Activated CD8-positive, alpha-beta T cell treated with anti-CD3 and anti-CD28 coated beads for 36 hours (primary cell): ENCODE measurements around the gene MED19. TPM values are rescaled to one million over a fixed set of nuclear protein-coding genes. Genes with fewer than 3 reads are reported as not detected.

Experiments used
- ATAC-seq: fragments of 200-7000 bp; cut with Tn5 transposase; one replicate; pipeline ENCODE4 v1.10.0; 2021; ENCODE audit warnings: mild to moderate bottlenecking, moderate library complexity
- CTCF ChIA-PET: fragments of 350-600 bp; sonication (Branson Sonifier 250); formaldehyde crosslinking; loops from one replicate; lab custom pipeline; 2021; ENCODE audit warnings: antibody characterized with exemption; lab: Charles Lee
- POLR2A ChIA-PET: fragments of 350-600 bp; sonication (Branson Sonifier 250); formaldehyde crosslinking; loops from one replicate; lab custom pipeline; 2021; ENCODE audit warnings: antibody characterized with exemption; lab: Charles Lee
- DNase-seq: peaks from one replicate; pipeline ENCODE4 v3.0.0-alpha.2; 2020
- H3K27ac Mint-ChIP-seq: one replicate; pipeline ENCODE4 v1.8.0; 2021; ENCODE audit warnings: mild to moderate bottlenecking, mixed read lengths
- H3K27me3 Mint-ChIP-seq: one replicate; pipeline ENCODE4 v1.8.0; 2021; ENCODE audit warnings: mixed read lengths
- H3K36me3 Mint-ChIP-seq: one replicate; pipeline ENCODE4 v1.8.0; 2021; ENCODE audit warnings: low read depth, mixed read lengths
- H3K4me1 Mint-ChIP-seq: one replicate; pipeline ENCODE4 v1.8.0; 2021; ENCODE audit warnings: low read depth, mixed read lengths
- H3K4me3 Mint-ChIP-seq: one replicate; pipeline ENCODE4 v1.8.0; 2021; ENCODE audit warnings: mild to moderate bottlenecking, moderate library complexity, mixed read lengths
- H3K9me3 Mint-ChIP-seq: one replicate; pipeline ENCODE4 v1.8.0; 2021; ENCODE audit warnings: mixed read lengths
- intact Hi-C: fragments of 100-400 bp; cut with micrococcal nuclease; formaldehyde crosslinking; loops from one replicate; pipeline ENCODE4 v1.10.0; 2022
- total RNA-seq, 2 experiments: library from RNA; stranded (reverse); gene quantifications; one replicate each; pipeline ENCODE4 v1.2.3, GENCODE V29; 2021
- TF ChIP-seq, protein P1 (sequence below): fragments of 200-600 bp; IDR thresholded peaks from one replicate; pipeline ENCODE4 v1.8.0; 2022; ENCODE audit warnings: antibody characterized with exemption, mild to moderate bottlenecking

MED19 gene
- total RNA-seq: 10 to 100 TPM in 1 of 2 experiments, 1 to 10 TPM in 1; 9.1 to 10.3 TPM

- POLR2A ChIA-PET: interaction anchor here (1.0 to 2.0 kb wide), 6 partner anchors 9 to 144 kb away, joined by 3 to 8 read pairs (median 5); partner anchors contain the start of genes SELENOH and UBE2L6
Measured at GRCh38 chr11:57711414-57712255, at the start of gene MED19. Gene MED19 (minus strand): TSS chr11:57712215. CDS start chr11:57712179, 36 bp downstream.

GRCh38 chr11:57758174-57758573 lies 46.2 kb upstream of the MED19 start:
- no peaks in the 10 kb centered on the region for H3K27me3 Mint-ChIP-seq
- peaks cover 8% of the 10 kb centered on the region for H3K4me1 Mint-ChIP-seq
- DNase-seq (no peak), ATAC-seq (no peak)
- H3K27ac Mint-ChIP-seq: no peak overlapping the region
- H3K9me3 Mint-ChIP-seq: no peaks in the 10 kb centered on the region
- POLR2A ChIA-PET: interaction anchor here (1.6 to 2.2 kb wide), 2 partner anchors 14 to 16 kb away, joined by 4 to 7 read pairs; partner anchors contain the start of gene SELENOH
- TF ChIP-seq, protein P1, sequence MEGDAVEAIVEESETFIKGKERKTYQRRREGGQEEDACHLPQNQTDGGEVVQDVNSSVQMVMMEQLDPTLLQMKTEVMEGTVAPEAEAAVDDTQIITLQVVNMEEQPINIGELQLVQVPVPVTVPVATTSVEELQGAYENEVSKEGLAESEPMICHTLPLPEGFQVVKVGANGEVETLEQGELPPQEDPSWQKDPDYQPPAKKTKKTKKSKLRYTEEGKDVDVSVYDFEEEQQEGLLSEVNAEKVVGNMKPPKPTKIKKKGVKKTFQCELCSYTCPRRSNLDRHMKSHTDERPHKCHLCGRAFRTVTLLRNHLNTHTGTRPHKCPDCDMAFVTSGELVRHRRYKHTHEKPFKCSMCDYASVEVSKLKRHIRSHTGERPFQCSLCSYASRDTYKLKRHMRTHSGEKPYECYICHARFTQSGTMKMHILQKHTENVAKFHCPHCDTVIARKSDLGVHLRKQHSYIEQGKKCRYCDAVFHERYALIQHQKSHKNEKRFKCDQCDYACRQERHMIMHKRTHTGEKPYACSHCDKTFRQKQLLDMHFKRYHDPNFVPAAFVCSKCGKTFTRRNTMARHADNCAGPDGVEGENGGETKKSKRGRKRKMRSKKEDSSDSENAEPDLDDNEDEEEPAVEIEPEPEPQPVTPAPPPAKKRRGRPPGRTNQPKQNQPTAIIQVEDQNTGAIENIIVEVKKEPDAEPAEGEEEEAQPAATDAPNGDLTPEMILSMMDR: no peak
- no peaks in the 10 kb centered on the region for H3K36me3 Mint-ChIP-seq
- CTCF ChIA-PET: interaction anchor here (0.9 to 8.4 kb wide), 2 partner anchors 9 to 43 kb away, joined by 3 to 57 read pairs; no protein-coding TSS in a partner anchor
- intact Hi-C loops: no loop called here
- no peak overlapping the region for H3K4me3 Mint-ChIP-seq

More at GRCh38 chr11:57711414-57712255, at the start of gene MED19:
- peak; percentile 42 for ATAC-seq
- H3K4me1 Mint-ChIP-seq: peaks cover 46% of the 10 kb centered on the region
- H3K27ac Mint-ChIP-seq: peak within 1 kb of the TSS; percentile 90
- H3K9me3 Mint-ChIP-seq: no peaks in the 10 kb centered on the region
- CTCF ChIA-PET: interaction anchor here (1.4 kb wide), 1 partner anchor 89 kb away, joined by 5 read pairs; no protein-coding TSS in a partner anchor
- peak within 1 kb of the TSS; percentile 85 for H3K4me3 Mint-ChIP-seq
- peaks cover 18% of the 10 kb centered on the region for H3K36me3 Mint-ChIP-seq
- DNase-seq: peak; percentile 86
- no peaks in the 10 kb centered on the region for H3K27me3 Mint-ChIP-seq
- TF ChIP-seq, protein P1: no peak
- intact Hi-C loops: loop anchor here (1.0 to 5.0 kb wide), 2 partner anchors 30 to 44 kb away; partner anchors contain the start of genes SELENOH and ZDHHC5

GRCh38 chr11:57752954-57753353 lies 40.9 kb upstream of the MED19 start:
- TF ChIP-seq, protein P1: no peak
- no peak for ATAC-seq
- Mint-ChIP-seq H3K4me1 (no peaks in the 10 kb centered on the region), H3K9me3 (no peaks in the 10 kb centered on the region), H3K4me3 (no peak overlapping the region), H3K27ac (no peak overlapping the region), H3K27me3 (no peaks in the 10 kb centered on the region), H3K36me3 (peaks cover 8% of the 10 kb centered on the region)
- DNase-seq: no peak
- intact Hi-C loops: loop anchor here (5.0 kb wide), 1 partner anchor 49 kb away; no protein-coding TSS in a partner anchor
- POLR2A ChIA-PET: no interaction called here
- CTCF ChIA-PET: interaction anchor here (1.5 to 12.2 kb wide), 2 partner anchors 10 to 48 kb away, joined by 4 to 142 read pairs; no protein-coding TSS in a partner anchor

DNA sequence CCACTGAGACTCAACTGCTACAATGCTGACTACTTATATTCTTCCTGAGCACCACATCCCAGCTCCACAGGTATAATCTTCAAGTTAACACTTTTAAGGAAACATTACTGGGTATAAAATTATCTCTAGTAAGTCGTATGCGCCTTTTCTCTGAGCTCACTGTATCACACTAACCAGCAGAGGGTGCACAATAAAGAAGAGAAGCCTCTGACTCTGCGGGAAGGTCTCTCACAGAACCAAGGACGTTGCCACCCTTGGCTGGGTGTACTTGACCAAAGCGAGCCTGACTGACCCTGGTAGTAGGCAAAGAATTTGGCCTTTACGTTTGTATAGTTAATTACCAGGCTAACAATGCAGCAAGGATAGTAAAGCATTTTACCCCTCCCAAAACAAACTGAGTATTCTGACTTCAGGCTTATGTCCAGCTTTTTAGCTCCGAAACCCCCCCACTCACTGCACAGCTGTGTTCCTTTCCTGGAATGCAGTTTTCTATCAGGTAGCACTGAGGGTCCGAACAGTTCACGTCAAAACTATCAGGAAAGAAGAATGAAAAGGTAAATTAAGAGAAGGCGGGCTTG lies 39.8 kb upstream of the MED19 start, which contains the start of gene BTBD18:
BTBD18 (minus strand) TSS at position 144 of the 578 bp plus-strand sequence. CDS start 631 bp downstream, outside the sequence.
- ChIA-PET CTCF (interaction anchor here (0.8 to 12.2 kb wide), 4 partner anchors 9 to 55 kb away, joined by 3 to 142 read pairs (median 4); no protein-coding TSS in a partner anchor), POLR2A (interaction anchor here (1.1 kb wide), 1 partner anchor 10 kb away, joined by 3 read pairs; the partner anchor contains the start of gene SELENOH)
- ATAC-seq: peak; percentile 64
- DNase-seq: no peak
- no peaks in the 10 kb centered on the region for H3K9me3 Mint-ChIP-seq
- intact Hi-C loops: loop anchor here (5.0 kb wide), 1 partner anchor 51 kb away; no protein-coding TSS in a partner anchor
- H3K4me3 Mint-ChIP-seq: no peak within 1 kb of the TSS
- peak within 1 kb of the TSS; percentile 53 for H3K27ac Mint-ChIP-seq
- no peaks in the 10 kb centered on the region for H3K27me3 Mint-ChIP-seq
- TF ChIP-seq, protein P1: peak; percentile 25
- H3K36me3 Mint-ChIP-seq: peaks cover 15% of the 10 kb centered on the region
- peaks cover 5% of the 10 kb centered on the region for H3K4me1 Mint-ChIP-seq
